Endothelial cell of hepatic sinusoid (primary cell): ENCODE measurements around the gene MYH9.

Source experiments
- in situ Hi-C: cut with HindIII; loops from 2 replicates; pipeline ENCODE4 v1.10.0; 2017; ENCODE audit warnings: low sequenced_read_pairs

MYH9 gene

GRCh38 chr22:36236388-36237319 is 151.1 kb downstream of the MYH9 start:
- in situ Hi-C loops, result no loop called here

GRCh38 chr22:36235585-36235984 is 152.2 kb downstream of the MYH9 start:
- in situ Hi-C loops, result no loop called here

- in situ Hi-C loops, result no loop called here
Observed at GRCh38 chr22:36234919-36235318, 152.8 kb downstream of the MYH9 start.

- in situ Hi-C loops, result no loop called here
Observed at GRCh38 chr22:36234213-36234612, 153.6 kb downstream of the MYH9 start.

- in situ Hi-C loops, result no loop called here
Observed at GRCh38 chr22:36233796-36234195, 154.0 kb downstream of the MYH9 start.

- in situ Hi-C loops, result no loop called here
Observed at GRCh38 chr22:36232715-36233401, 154.9 kb downstream of the MYH9 start.
